Esophagus muscularis mucosa (tissue), 4 donors: Measurements from ENCODE around the gene PBX3. TPM values are rescaled to one million over a fixed set of nuclear protein-coding genes. Genes with fewer than 3 reads are reported as not detected.
A peak's percentile ranks its signal among the peaks of the same experiment; 100 is the strongest.

Experiments used
- DNase-seq: peaks from one replicate; pipeline ENCODE4 v3.0.0-alpha.2; 2017; ENCODE audit errors: extremely low spot score
- H3K27ac ChIP-seq, 4 donors: fragments of 200-600 bp; sonication (generic); replicated peaks in 1 of 4; 1 replicate in 3 of 4; 2 replicates in 1 of 4; pipeline ENCODE4 v1.5.1; 2016 to 2019; ENCODE audit warnings: mild to moderate bottlenecking in 1 of 4
- H3K27me3 ChIP-seq, 4 donors: fragments of 200-600 bp; sonication (generic); one replicate each; pipeline versions ENCODE4 v1.5.1 to v1.6.0; 2016 to 2019
- H3K36me3 ChIP-seq, 4 donors: fragments of 200-600 bp; sonication (generic); one replicate each; pipeline ENCODE4 v1.5.1; 2016 to 2019
- H3K4me1 ChIP-seq, 4 donors: fragments of 200-600 bp; sonication (generic); one replicate each; pipeline ENCODE4 v1.5.1; 2016 to 2019
- H3K4me3 ChIP-seq, 4 donors: fragments of 200-600 bp; sonication (generic); 1 replicate in 2 of 4; 2 replicates in 2 of 4; pipeline ENCODE4 v1.5.1; 2016 to 2019; ENCODE audit warnings: mild to moderate bottlenecking in 4 of 4, moderate library complexity in 1 of 4
- H3K9me3 ChIP-seq, 4 donors: fragments of 200-600 bp; sonication (generic); 1 replicate in 3 of 4; 2 replicates in 1 of 4; pipeline ENCODE4 v1.5.1; 2016 to 2019
- EP300 ChIP-seq: sonication (generic); formaldehyde crosslinking; IDR thresholded peaks from one replicate; pipeline ENCODE4 v1.6.1; 2017; ENCODE audit warnings: antibody characterized with exemption
- POLR2A ChIP-seq: fragments of 450-650 bp; IDR thresholded peaks from one replicate; pipeline ENCODE4 v1.6.1; 2017; ENCODE audit warnings: antibody characterized with exemption, moderate library complexity, mild to moderate bottlenecking, low read depth
- POLR2AphosphoS5 ChIP-seq, 2 donors: sonication (generic); formaldehyde crosslinking; IDR thresholded peaks; one replicate each; pipeline ENCODE4 v1.6.1; 2017; ENCODE audit warnings: antibody characterized with exemption in 2 of 2
- WGBS: methylation state at CpG from one replicate; pipeline ENCODE4 v1.1.5; 2018; 5-methylcytosine and 5-hydroxymethylcytosine counted together
- intact Hi-C: fragments of 100-400 bp; cut with DNase I; formaldehyde crosslinking; loops from one replicate; pipeline ENCODE4 v1.15.1; 2023
- total RNA-seq, 4 donors: library from RNA; depleted of rRNA; stranded (reverse); fragments of >200 nt; gene quantifications; one replicate each; pipeline versions ENCODE4 v1.1.0 to v1.2.1, GENCODE V29; 2016
- TF ChIP-seq, protein P1 (sequence below), 3 experiments: fragments of 200-600 bp in 2 of 3; fragments of 450-650 bp in 1 of 3; sonication (generic) in 2 of 3; IDR thresholded peaks; one replicate each; pipeline ENCODE4 v1.5.1; 2017 to 2019; ENCODE audit warnings: antibody characterized with exemption in 3 of 3, mild to moderate bottlenecking in 2 of 3, moderate library complexity in 1 of 3

Gene PBX3
- total RNA-seq, 4 donors from 2014 or later = 50.1 to 82.4 (median 54.3) TPM

DNA sequence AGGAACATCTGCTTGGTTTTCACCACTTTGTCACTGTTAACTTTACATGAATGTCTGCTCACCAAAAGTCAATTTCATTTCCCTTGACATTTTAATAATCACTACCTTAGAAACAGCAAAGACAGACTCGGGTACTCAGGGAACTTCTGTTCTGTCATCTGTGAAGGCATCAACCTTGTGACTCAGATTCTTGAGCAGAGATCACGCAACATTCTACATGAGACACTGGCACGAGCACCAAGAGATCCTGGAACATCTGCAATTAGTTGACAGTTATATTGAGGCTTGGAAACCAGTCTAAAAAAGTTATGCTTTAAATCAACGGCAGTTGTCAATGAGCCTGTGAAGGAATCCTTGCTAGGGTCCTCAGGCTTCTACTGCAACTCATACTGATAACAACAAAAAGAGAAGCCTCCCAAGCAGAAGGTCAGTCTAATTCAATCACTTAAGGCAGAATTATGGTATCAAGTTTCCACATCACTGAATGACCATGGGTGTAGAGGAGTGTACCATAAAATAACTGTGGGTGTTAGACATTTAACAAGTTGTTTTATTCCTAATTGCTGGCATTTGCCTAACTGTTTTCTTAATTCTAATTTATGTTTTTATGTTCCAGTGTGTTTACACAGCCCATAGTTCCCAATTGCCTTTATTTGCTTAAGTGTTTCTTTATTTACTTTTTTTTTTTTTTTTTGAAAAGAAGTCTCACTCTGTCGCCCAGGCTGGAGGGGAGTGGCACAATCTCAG, 3.3 kb upstream of the PBX3 start:
- intact Hi-C loops = no loop called here
- no peaks in the 10 kb centered on the region for H3K9me3 ChIP-seq
- H3K36me3 ChIP-seq = no peaks in the 10 kb centered on the region
- 78% methylated on average over 5 of the region's 5 CpGs for WGBS
- H3K27me3 ChIP-seq = no peaks in the 10 kb centered on the region
- TF ChIP-seq EP300 = no peak
- TF ChIP-seq POLR2AphosphoS5 (IDR thresholded peaks at IDR 0.05) = no peak
- no peak for TF ChIP-seq POLR2A
- TF ChIP-seq, protein P1, sequence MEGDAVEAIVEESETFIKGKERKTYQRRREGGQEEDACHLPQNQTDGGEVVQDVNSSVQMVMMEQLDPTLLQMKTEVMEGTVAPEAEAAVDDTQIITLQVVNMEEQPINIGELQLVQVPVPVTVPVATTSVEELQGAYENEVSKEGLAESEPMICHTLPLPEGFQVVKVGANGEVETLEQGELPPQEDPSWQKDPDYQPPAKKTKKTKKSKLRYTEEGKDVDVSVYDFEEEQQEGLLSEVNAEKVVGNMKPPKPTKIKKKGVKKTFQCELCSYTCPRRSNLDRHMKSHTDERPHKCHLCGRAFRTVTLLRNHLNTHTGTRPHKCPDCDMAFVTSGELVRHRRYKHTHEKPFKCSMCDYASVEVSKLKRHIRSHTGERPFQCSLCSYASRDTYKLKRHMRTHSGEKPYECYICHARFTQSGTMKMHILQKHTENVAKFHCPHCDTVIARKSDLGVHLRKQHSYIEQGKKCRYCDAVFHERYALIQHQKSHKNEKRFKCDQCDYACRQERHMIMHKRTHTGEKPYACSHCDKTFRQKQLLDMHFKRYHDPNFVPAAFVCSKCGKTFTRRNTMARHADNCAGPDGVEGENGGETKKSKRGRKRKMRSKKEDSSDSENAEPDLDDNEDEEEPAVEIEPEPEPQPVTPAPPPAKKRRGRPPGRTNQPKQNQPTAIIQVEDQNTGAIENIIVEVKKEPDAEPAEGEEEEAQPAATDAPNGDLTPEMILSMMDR (IDR thresholded peaks at IDR 0.05) = no peak
- no peak for DNase-seq
- H3K4me1 ChIP-seq = peaks cover 6 to 17% (median 12%) of the 10 kb centered on the region in 4 donors
- no peak overlapping the region for H3K27ac ChIP-seq
- no peak overlapping the region for H3K4me3 ChIP-seq

DNA sequence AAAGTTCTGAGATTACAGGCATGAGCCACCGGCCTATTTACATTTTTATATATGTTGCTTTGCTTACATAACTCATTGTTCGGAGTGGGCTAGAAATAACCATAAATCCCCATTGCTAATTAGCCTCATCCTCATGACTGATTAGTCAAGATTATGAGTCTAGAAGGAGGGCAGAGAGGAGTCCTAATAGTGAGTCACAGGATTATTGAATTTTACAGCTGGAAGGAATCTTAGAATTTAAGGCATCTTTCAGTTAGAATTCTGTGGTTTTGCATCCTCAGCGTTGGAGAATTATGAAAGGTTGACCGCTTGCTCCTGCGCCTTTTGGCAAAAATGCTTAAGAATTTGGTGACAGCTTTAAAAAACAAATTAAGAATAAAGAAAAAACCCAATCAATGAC, 2.6 kb upstream of the PBX3 start:
- no peak overlapping the region for H3K27ac ChIP-seq
- 79% methylated on average over 5 of the region's 5 CpGs for WGBS
- H3K36me3 ChIP-seq = no peaks in the 10 kb centered on the region
- H3K27me3 ChIP-seq = no peaks in the 10 kb centered on the region
- H3K4me3 ChIP-seq = no peak overlapping the region
- no peaks in the 10 kb centered on the region for H3K9me3 ChIP-seq
- intact Hi-C loops = loop anchor here (5.0 kb wide), 2 partner anchors 37 to 148 kb away; partner anchors contain the start of gene MAPKAP1
- peaks cover 7 to 22% (median 18%) of the 10 kb centered on the region in 4 donors for H3K4me1 ChIP-seq
- no peak for DNase-seq
- TF ChIP-seq, protein P1 (IDR thresholded peaks at IDR 0.05) = no peak
- no peak for TF ChIP-seq POLR2AphosphoS5 (IDR thresholded peaks at IDR 0.05)
- no peak for TF ChIP-seq POLR2A
- TF ChIP-seq EP300 = no peak

DNA sequence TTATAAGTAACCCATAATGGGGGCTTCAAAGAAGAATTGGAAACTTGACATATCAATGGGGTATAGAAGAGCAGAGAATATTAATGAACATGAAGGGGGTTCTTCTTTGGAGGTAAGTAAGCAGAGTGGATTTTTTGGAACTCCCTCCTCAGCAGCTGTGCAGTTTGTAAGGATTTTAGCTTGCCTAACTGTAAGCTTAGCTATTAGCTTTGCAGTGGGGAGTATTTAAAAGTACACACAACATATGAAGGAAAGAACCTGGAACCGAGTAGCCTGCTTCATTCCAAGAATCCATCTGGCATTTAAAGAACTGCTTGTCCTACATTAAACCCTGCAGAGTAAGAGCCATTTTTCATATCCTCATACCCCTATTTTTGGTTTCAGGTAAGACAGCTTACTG, 2.2 kb upstream of the PBX3 start:
- H3K9me3 ChIP-seq = no peaks in the 10 kb centered on the region
- no peak for DNase-seq
- intact Hi-C loops = loop anchor here (5.0 kb wide), 2 partner anchors 38 to 147 kb away; partner anchors contain the start of gene MAPKAP1
- no peaks in the 10 kb centered on the region for H3K36me3 ChIP-seq
- H3K4me3 ChIP-seq = peak overlapping the region; percentile 78 to 96 (median 92)
- H3K27ac ChIP-seq = peak overlapping the region in 2 of 4 donors; percentile 90 to 93
- no peak for TF ChIP-seq POLR2AphosphoS5 (IDR thresholded peaks at IDR 0.05)
- TF ChIP-seq, protein P1 (IDR thresholded peaks at IDR 0.05) = no peak
- TF ChIP-seq POLR2A = no peak
- no peak for TF ChIP-seq EP300
- H3K4me1 ChIP-seq = peaks cover 11 to 26% (median 23%) of the 10 kb centered on the region in 4 donors
- H3K27me3 ChIP-seq = no peaks in the 10 kb centered on the region
- 40% methylated on average over 1 of the region's 1 CpG for WGBS

DNA sequence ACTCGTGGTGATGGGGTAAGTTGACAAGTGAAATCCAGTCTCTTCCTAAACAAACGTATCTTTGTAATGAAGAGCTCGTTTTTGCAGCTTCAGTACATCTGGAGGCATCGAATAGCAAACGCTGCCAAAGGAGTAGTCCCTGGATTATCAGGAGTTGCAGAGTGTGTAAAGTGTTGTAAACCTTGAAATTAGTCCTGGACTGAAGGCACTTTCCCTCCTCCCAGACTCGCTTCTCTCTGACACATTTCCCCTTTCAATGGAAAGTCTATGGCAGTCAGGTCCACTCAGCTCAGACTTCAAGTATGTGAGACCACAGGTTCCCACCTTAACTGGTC, 1.5 kb upstream of the PBX3 start:
- Histone ChIP-seq H3K4me3 (peak overlapping the region; percentile 78 to 96 (median 92)), H3K27me3 (no peaks in the 10 kb centered on the region), H3K4me1 (peaks cover 17 to 30% (median 28%) of the 10 kb centered on the region in 4 donors), H3K27ac (peak overlapping the region; percentile 88 to 96 (median 92)), H3K9me3 (no peaks in the 10 kb centered on the region), H3K36me3 (no peaks in the 10 kb centered on the region)
- DNase-seq = no peak
- TF ChIP-seq POLR2A = no peak
- no peak for TF ChIP-seq POLR2AphosphoS5 (IDR thresholded peaks at IDR 0.05)
- TF ChIP-seq, protein P1 (IDR thresholded peaks at IDR 0.05) = no peak
- no peak for TF ChIP-seq EP300
- intact Hi-C loops = loop anchor here (5.0 kb wide), 2 partner anchors 38 to 147 kb away; partner anchors contain the start of gene MAPKAP1
- WGBS = 15% methylated on average over 6 of the region's 6 CpGs
